ENCODE results near the gene IMMP2L. TPM values are rescaled to one million over a fixed set of nuclear protein-coding genes. Genes with fewer than 3 reads are reported as not detected.
A peak's percentile ranks its signal among the peaks of the same experiment; 100 is the strongest.

IMMP2L gene
- total and polyA plus RNA-seq, 2 of the 13 experiments (the other 11 are each of a cell fraction or from before 2014, with no cell fraction given) = 7.8 to 16.9 TPM

DNA sequence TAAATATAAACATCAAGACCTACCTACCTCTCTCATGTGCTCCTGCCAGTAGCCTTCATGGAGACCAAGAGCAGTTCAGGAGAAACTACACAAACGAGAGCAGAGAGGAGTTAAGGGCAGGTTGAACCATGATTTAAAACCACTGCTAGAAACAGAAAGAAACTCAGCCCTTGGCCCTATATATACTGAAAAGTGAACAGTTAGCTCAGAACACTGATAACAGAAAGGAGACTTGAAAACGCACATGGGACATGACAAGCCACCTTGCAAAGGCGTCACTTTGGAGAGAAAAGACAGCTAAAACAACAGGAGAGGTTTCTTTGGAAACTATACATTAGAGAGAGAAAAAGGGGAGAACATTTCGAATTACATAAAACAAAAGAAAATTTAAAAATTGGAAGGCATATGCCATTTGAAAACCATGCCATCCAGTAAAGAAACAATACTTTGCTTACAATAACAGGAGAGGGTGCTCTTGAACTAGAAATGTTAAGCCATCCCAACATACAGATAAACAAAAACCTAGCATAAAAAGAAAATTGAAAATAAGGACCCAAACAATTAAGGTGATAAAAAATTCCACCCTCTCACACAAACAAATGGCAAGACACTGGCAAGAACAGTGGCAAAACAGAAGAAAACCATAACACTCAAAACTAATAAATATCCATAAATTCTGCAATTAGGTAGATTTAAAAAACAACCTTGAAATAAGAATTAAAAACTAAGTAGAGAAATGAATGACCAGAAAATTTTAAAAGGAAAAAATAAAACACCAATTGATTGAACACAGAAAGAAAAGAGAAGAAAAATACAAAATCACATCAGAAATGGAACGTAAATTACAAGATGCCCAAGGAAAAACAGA, 232.7 kb downstream of the IMMP2L start:
- H3K9me3 ChIP-seq (ENCODE audit: low read length) = no peaks in the 10 kb centered on the region
- no peak overlapping the region for H3K4me2 ChIP-seq (ENCODE audit: low read depth, low read length)
- WGBS (ENCODE audit: low lambda C conversion rate) = 71% methylated on average over 5 of the region's 5 CpGs
- FAIRE-seq (no peak), ATAC-seq (no peak), DNase-seq (ENCODE audit: low spot score) (no peak)
- H3K27ac ChIP-seq (ENCODE audit: extremely low read length, insufficient read depth, low read length) = no peak overlapping the region
- no peaks in the 10 kb centered on the region for H3K4me1 ChIP-seq (ENCODE audit: insufficient read depth, low read length)
- no TSS peak for BruUV-seq (replicated peaks)
- no peak overlapping the region for H2AFZ ChIP-seq (ENCODE audit: low read length)
- H3K4me3 ChIP-seq (replicated peaks in 1 of 3; ENCODE audit: insufficient read depth in 1 of 3, low read depth in 2 of 3, low read length in 3 of 3) = no peak overlapping the region
- no peaks in the 10 kb centered on the region for H3K79me2 ChIP-seq (ENCODE audit: insufficient read depth, low read length)
- ChIA-PET POLR2A (no interaction called here), CTCF (ENCODE audit: low intra/inter-chr PET ratio, low total read pairs) (no interaction called here)
- intact Hi-C loops (cut with micrococcal nuclease; ENCODE audit: unreplicated experiment) = loop anchor here (5.0 kb wide), 1 partner anchor 408 kb away; no protein-coding TSS in a partner anchor
- in situ Hi-C loops (cut with HindIII; ENCODE audit: extremely low pct_ligation_motif_present, low pct_unique_long_range_greater_than_20kb) = loop anchor here (25.0 kb wide), 1 partner anchor 408 kb away; no protein-coding TSS in a partner anchor
- H4K20me1 ChIP-seq (ENCODE audit: insufficient read depth, low read length) = no peaks in the 10 kb centered on the region
- no peak overlapping the region for H3K9ac ChIP-seq (ENCODE audit: insufficient read depth, low read depth, low read length)
- TF ChIP-seq HOXA3 (CRISPR knock-in tag; IDR thresholded peaks at IDR 0.05) = no peak
- no peak for TF ChIP-seq ELK4 (CRISPR knock-in tag; IDR thresholded peaks at IDR 0.05; ENCODE audit: borderline replicate concordance)
- TF ChIP-seq ZNF251 (CRISPR knock-in tag; IDR thresholded peaks at IDR 0.05) = no peak
- TF ChIP-seq, protein P1, sequence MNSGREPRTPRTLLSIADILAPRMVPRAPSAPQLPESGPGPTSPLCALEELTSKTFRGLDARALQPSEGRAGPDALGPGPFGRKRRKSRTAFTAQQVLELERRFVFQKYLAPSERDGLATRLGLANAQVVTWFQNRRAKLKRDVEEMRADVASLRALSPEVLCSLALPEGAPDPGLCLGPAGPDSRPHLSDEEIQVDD (CRISPR knock-in tag; IDR thresholded peaks at IDR 0.05; ENCODE audit: borderline replicate concordance) = no peak
- peak; percentile 20; the same call in 1 of the 2 replicates for TF ChIP-seq SMC3 (IDR thresholded peaks at IDR 0.05; ENCODE audit: low read length)
- TF ChIP-seq STAG1 (CRISPR knock-in tag; IDR thresholded peaks at IDR 0.05) = peak; percentile 38; the same call in 1 of the 2 replicates
- H3K27me3 ChIP-seq (ENCODE audit: control insufficient read depth in 1 of 2, insufficient read depth in 2 of 2, low read length in 2 of 2) = no peaks in the 10 kb centered on the region
- no peaks in the 10 kb centered on the region for H3K36me3 ChIP-seq (replicated peaks in 1 of 2; ENCODE audit: control insufficient read depth in 1 of 2, insufficient read depth in 2 of 2, low read length in 2 of 2)

All from HepG2 (cell line).